Trophoblast cell (in vitro differentiated cells and primary cell): ENCODE measurements around the gene SLC29A2.

Source experiments
- DNase-seq, 2 donors: peaks; one replicate each; pipeline ENCODE4 v3.0.0-alpha.2; 2016
- H2AFZ ChIP-seq: 2 replicates; pipeline ENCODE4 v1.6.1; 2013; ENCODE audit warnings: low read length, moderate library complexity, mild to moderate bottlenecking; ENCODE audit not compliant: insufficient read depth, poor library complexity
- H2AK5ac ChIP-seq: 2 replicates; pipeline ENCODE4 v1.6.1; 2013; ENCODE audit warnings: mild to moderate bottlenecking, low read length
- H2BK120ac ChIP-seq: 2 replicates; pipeline ENCODE4 v1.6.1; 2013; ENCODE audit warnings: low read length, mild to moderate bottlenecking, moderate library complexity; ENCODE audit not compliant: insufficient read depth, poor library complexity
- H2BK12ac ChIP-seq: 2 replicates; pipeline ENCODE4 v1.6.1; 2013; ENCODE audit warnings: mild to moderate bottlenecking, low read length, moderate library complexity
- H2BK5ac ChIP-seq: 2 replicates; pipeline ENCODE4 v1.6.1; 2013; ENCODE audit warnings: low read length, low read depth, moderate library complexity, mild to moderate bottlenecking; ENCODE audit not compliant: poor library complexity
- H3K14ac ChIP-seq: 2 replicates; pipeline ENCODE4 v1.6.1; 2013; ENCODE audit warnings: mild to moderate bottlenecking, low read length
- H3K18ac ChIP-seq: 2 replicates; pipeline ENCODE4 v1.6.1; 2013; ENCODE audit warnings: mild to moderate bottlenecking, low read length
- H3K23ac ChIP-seq: 2 replicates; pipeline ENCODE4 v1.6.1; 2013; ENCODE audit warnings: low read length
- H3K27ac ChIP-seq: 2 replicates; pipeline ENCODE4 v1.5.1; 2013; ENCODE audit warnings: low read depth, mild to moderate bottlenecking, inconsistent platforms, low read length, moderate library complexity
- H3K27me3 ChIP-seq: 2 replicates; pipeline ENCODE4 v1.6.1; 2013; ENCODE audit warnings: inconsistent platforms, mild to moderate bottlenecking, low read length, moderate library complexity; ENCODE audit not compliant: insufficient read depth
- H3K36me3 ChIP-seq, 2 experiments: 1 replicate in 1 of 2; 2 replicates in 1 of 2; pipeline ENCODE4 v1.6.1; 2013; ENCODE audit warnings: low read length in 2 of 2, mild to moderate bottlenecking in 2 of 2, moderate library complexity in 1 of 2; ENCODE audit not compliant: insufficient read depth in 2 of 2, control insufficient read depth in 1 of 2
- H3K4ac ChIP-seq: 2 replicates; pipeline ENCODE4 v1.6.1; 2013; ENCODE audit warnings: low read depth, mild to moderate bottlenecking, low read length, moderate library complexity
- H3K4me1 ChIP-seq, 2 experiments: 1 replicate in 1 of 2; 2 replicates in 1 of 2; pipeline ENCODE4 v1.6.1; 2013; ENCODE audit warnings: low read length in 2 of 2, mild to moderate bottlenecking in 2 of 2, moderate library complexity in 1 of 2; ENCODE audit not compliant: insufficient read depth in 2 of 2, control insufficient read depth in 1 of 2
- H3K4me2 ChIP-seq: 2 replicates; pipeline ENCODE4 v1.6.1; 2013; ENCODE audit warnings: inconsistent platforms, mild to moderate bottlenecking, low read length, moderate library complexity
- H3K4me3 ChIP-seq: 2 replicates; pipeline ENCODE4 v1.5.1; 2013; ENCODE audit warnings: mild to moderate bottlenecking, low read depth, low read length, inconsistent platforms
- H3K79me1 ChIP-seq: one replicate; pipeline ENCODE4 v1.6.1; 2013; ENCODE audit warnings: low read length
- H3K79me2 ChIP-seq: 2 replicates; pipeline ENCODE4 v1.6.1; 2013; ENCODE audit warnings: low read length, mild to moderate bottlenecking; ENCODE audit not compliant: control insufficient read depth, insufficient read depth, poor library complexity
- H3K9ac ChIP-seq: 2 replicates; pipeline ENCODE4 v1.6.1; 2013; ENCODE audit warnings: mild to moderate bottlenecking, low read length
- H3K9me3 ChIP-seq: 2 replicates; pipeline ENCODE4 v1.6.1; 2013; ENCODE audit warnings: low read depth, mild to moderate bottlenecking, control low read depth, inconsistent platforms, low read length; ENCODE audit not compliant: insufficient read depth
- H4K12ac ChIP-seq: 2 replicates; pipeline ENCODE4 v1.6.1; 2013; ENCODE audit warnings: low read depth, mild to moderate bottlenecking, low read length, moderate library complexity
- H4K8ac ChIP-seq: 2 replicates; pipeline ENCODE4 v1.6.1; 2013; ENCODE audit warnings: low read depth, mild to moderate bottlenecking, low read length, moderate library complexity
- H4K91ac ChIP-seq: one replicate; pipeline ENCODE4 v1.6.1; 2013; ENCODE audit warnings: low read depth, mild to moderate bottlenecking, low read length, moderate library complexity
- WGBS: extraction: QIAGEN DNeasy Blood & Tissue Kit; methylation state at CpG from one replicate; pipeline ENCODE4 v1.1.7; 2013; ENCODE audit warnings: missing lambda C conversion rate; ENCODE audit not compliant: insufficient read length, insufficient coverage; ENCODE audit errors: extremely low coverage; 5-methylcytosine and 5-hydroxymethylcytosine counted together

Gene SLC29A2

DNA sequence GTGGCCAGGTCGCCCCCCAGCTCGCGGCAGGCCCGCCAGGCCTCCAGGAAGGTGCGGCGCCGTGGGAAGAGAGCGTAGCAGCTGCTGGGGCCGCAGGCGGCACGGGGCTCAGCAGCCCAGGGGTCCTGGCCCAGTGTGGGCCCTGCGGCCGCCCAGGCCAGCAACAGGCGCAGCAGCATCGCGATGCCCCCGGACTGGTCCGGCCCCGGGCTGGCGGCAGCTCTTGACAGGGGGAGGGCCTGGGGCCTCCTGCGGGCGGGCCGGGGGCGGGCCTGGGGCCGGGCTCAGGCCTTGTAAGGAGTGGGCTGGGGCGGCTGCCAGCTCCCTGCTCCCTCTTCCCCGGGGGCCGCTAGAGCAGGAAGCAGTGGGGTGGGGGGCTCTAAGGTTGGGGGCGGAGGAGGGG, 54.7 kb downstream of the SLC29A2 start, which contains the start of gene CD248:
TSS of gene CD248 (minus strand) at position 196 of the 403 bp plus-strand sequence. CDS start at position 179, 17 bp downstream.
- Histone ChIP-seq H3K4ac (peak within 1 kb of the TSS; percentile 42), H3K27me3 (no peaks in the 10 kb centered on the region), H2BK12ac (peak within 1 kb of the TSS; percentile 83), H3K4me2 (peak within 1 kb of the TSS; percentile 20), H3K18ac (peak within 1 kb of the TSS; percentile 93), H3K14ac (peak within 1 kb of the TSS; percentile 82), H2BK120ac (peak within 1 kb of the TSS; percentile 80), H3K4me3 (peak within 1 kb of the TSS; percentile 20), H3K9me3 (peaks cover 7% of the 10 kb centered on the region), H3K23ac (no peak within 1 kb of the TSS), H3K27ac (peak within 1 kb of the TSS; percentile 58), H2AK5ac (peak within 1 kb of the TSS; percentile 91), H3K36me3 (no peaks in the 10 kb centered on the region), H4K8ac (peak within 1 kb of the TSS; percentile 40), H3K79me2 (no peaks in the 10 kb centered on the region), H3K4me1 (peaks cover 37 to 44% of the 10 kb centered on the region in 2 experiments), H3K79me1 (peaks cover 29% of the 10 kb centered on the region), H3K9ac (no peak within 1 kb of the TSS), H4K91ac (peak within 1 kb of the TSS; percentile 78), H2AFZ (peak within 1 kb of the TSS; percentile 83), H4K12ac (peak within 1 kb of the TSS; percentile 27), H2BK5ac (peak within 1 kb of the TSS; percentile 17)
- WGBS: no CpG with 5 or more reads among the region's 29 CpGs
- DNase-seq: no peak

DNA sequence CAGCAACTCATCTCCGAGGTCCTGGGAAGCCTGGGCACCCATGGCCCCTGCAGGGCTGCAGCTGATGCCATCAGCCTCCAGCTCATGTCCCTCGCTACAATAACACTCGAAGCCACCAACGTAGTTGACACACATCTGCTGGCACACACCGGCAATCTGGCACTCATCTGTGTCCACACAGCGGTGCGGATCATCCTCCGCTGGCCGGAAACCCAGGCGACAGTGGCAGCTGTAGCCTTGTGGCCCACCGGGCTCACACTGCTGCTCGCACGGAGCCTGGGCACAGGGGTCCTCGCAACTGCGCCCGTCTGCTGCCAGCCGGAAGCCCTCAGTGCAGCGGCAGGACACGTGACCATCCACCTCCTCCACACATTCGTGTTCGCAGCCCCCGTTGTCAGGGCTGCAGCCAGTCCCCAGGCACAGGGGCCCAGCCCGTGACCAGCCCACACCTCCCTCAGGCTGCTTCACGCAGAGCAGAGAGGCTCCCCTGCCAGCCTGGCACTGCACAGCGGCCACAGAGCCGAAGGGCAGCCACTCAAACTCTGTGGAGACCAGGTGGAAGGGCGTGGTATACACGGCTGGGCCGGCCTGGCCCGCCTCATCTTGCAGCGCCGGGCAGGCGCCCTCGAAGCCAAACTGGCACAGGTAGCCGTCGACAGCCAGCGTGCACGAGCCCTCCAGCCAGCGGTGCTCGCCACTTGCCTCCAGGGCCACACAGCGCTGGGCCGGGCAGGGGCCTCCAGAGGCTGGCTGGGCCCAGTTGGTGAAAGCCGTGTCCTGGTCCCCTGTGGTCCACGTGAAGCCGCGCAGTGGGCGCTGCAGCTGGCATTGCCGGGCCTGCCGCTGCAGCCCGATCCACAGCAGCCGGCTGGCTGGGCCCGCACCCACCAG, 55.4 kb downstream of the SLC29A2 start:
- H3K27me3 ChIP-seq: no peaks in the 10 kb centered on the region
- H2BK12ac ChIP-seq: no peak overlapping the region
- H2BK5ac ChIP-seq: no peak overlapping the region
- peak overlapping the region; percentile 16 for H4K8ac ChIP-seq
- no peaks in the 10 kb centered on the region for H3K79me2 ChIP-seq
- H3K4ac ChIP-seq: no peak overlapping the region
- peak overlapping the region; percentile 7 for H2BK120ac ChIP-seq
- WGBS: no CpG with 5 or more reads among the region's 52 CpGs
- no peak overlapping the region for H3K23ac ChIP-seq
- H3K36me3 ChIP-seq: no peaks in the 10 kb centered on the region
- H3K79me1 ChIP-seq: peaks cover 30% of the 10 kb centered on the region
- peak overlapping the region; percentile 29 for H3K14ac ChIP-seq
- H3K9me3 ChIP-seq: peaks cover 7% of the 10 kb centered on the region
- H3K4me1 ChIP-seq: peaks cover 38 to 45% of the 10 kb centered on the region in 2 experiments
- H3K4me2 ChIP-seq: peak overlapping the region; percentile 20
- no peak overlapping the region for H2AFZ ChIP-seq
- peak overlapping the region; percentile 20 for H3K4me3 ChIP-seq
- H3K27ac ChIP-seq: no peak overlapping the region
- H4K12ac ChIP-seq: no peak overlapping the region
- H3K18ac ChIP-seq: peak overlapping the region; percentile 40
- peak overlapping the region; percentile 44 for H4K91ac ChIP-seq
- no peak for DNase-seq
- peak overlapping the region; percentile 21 for H2AK5ac ChIP-seq
- no peak overlapping the region for H3K9ac ChIP-seq

DNA sequence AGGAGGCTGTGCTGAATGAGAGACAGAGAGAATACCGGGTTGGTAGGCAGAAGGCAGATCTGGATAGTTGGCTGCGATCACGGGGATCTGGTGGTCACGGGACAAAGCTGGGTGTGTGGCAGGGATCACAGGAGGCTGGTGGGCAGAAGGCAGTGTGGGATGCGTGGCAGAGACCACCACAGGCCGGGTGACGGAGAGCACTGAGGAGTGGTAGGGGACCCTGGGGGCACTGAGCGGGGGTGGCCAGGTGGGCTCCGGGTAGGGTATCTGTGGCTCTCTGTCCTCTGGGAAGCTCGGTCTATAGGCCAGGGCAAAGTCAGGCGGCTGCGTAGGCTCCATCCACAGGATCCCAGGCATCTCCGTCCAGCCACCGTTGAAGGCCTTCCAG, 56.1 kb downstream of the SLC29A2 start:
- Histone ChIP-seq H3K4me3 (no peak overlapping the region), H2AFZ (no peak overlapping the region), H3K14ac (no peak overlapping the region), H3K79me1 (peaks cover 30% of the 10 kb centered on the region), H2BK12ac (no peak overlapping the region), H2BK120ac (no peak overlapping the region), H4K8ac (no peak overlapping the region), H3K18ac (no peak overlapping the region), H3K9ac (no peak overlapping the region), H3K27ac (no peak overlapping the region), H3K4me1 (peaks cover 40 to 47% of the 10 kb centered on the region in 2 experiments), H4K91ac (no peak overlapping the region), H3K79me2 (no peaks in the 10 kb centered on the region), H3K4me2 (no peak overlapping the region), H2BK5ac (no peak overlapping the region), H3K27me3 (no peaks in the 10 kb centered on the region), H3K36me3 (no peaks in the 10 kb centered on the region), H2AK5ac (peak overlapping the region; percentile 73), H4K12ac (no peak overlapping the region), H3K23ac (no peak overlapping the region), H3K4ac (no peak overlapping the region), H3K9me3 (peaks cover 7% of the 10 kb centered on the region)
- WGBS: no CpG with 5 or more reads among the region's 14 CpGs
- no peak for DNase-seq

DNA sequence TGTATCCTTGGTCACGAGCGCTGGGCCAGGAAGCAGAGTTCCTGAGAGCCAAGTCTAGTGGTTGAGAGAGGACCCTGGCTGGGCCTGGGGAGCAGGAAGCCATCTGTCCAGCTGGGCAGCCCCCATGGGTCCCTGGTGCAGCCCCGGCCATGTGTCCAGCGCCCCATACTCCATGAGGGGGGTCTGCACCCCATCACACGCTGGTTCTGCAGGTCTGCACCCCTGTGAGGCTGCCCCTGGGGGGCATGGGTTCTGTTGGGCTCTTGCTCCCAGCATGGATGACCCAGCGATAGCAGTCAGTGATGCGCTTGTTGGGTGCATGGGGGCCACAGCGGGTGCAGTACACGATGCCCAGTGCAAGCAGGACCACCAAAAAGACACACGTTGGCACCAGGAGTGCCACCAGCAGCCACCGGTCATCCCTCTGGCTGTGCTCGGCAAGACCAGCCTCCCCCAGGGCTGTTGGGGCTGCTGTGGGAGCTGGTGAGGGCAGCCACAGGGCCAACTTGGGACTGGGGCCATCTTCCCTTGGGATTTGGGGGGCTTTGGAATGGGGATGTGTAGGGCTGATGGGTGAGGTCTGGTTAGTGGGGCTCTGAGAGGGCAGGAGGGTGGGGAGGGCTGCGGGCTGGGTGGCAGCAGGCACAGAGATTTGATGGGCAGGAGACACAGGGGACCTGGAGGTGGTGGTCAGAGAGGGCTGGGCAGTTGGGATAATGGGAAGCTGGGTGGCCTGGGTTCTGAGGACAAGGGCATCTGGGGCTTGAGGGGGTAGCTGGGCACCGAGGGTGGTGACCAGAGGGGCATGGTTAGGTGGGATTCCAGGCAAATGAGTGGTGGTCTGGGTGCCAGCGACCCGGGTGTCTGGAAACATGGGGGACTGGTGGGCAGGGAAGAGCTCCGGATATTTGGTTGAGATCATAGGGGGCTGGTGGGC, 56.7 kb downstream of the SLC29A2 start:
- no peak for DNase-seq
- no peak overlapping the region for H3K14ac ChIP-seq
- H2BK12ac ChIP-seq: peak overlapping the region; percentile 14
- H3K4me3 ChIP-seq: no peak overlapping the region
- no peak overlapping the region for H3K27ac ChIP-seq
- peak overlapping the region; percentile 50 for H2AK5ac ChIP-seq
- no peaks in the 10 kb centered on the region for H3K79me2 ChIP-seq
- no CpG with 5 or more reads among the region's 17 CpGs for WGBS
- peak overlapping the region; percentile 3 for H3K18ac ChIP-seq
- H3K9ac ChIP-seq: no peak overlapping the region
- no peak overlapping the region for H2BK120ac ChIP-seq
- no peak overlapping the region for H3K4ac ChIP-seq
- H2BK5ac ChIP-seq: no peak overlapping the region
- no peaks in the 10 kb centered on the region for H3K27me3 ChIP-seq
- no peak overlapping the region for H3K4me2 ChIP-seq
- H3K4me1 ChIP-seq: peaks cover 43 to 47% of the 10 kb centered on the region in 2 experiments
- H3K23ac ChIP-seq: no peak overlapping the region
- H3K79me1 ChIP-seq: peaks cover 30% of the 10 kb centered on the region
- H3K9me3 ChIP-seq: peaks cover 7% of the 10 kb centered on the region
- no peaks in the 10 kb centered on the region for H3K36me3 ChIP-seq
- peak overlapping the region; percentile 20 for H4K91ac ChIP-seq
- no peak overlapping the region for H4K12ac ChIP-seq
- no peak overlapping the region for H2AFZ ChIP-seq
- H4K8ac ChIP-seq: no peak overlapping the region
